DMS53 (cell line): Measurements from ENCODE around the gene GPR141.

Source experiments
- DNase-seq: peaks from one replicate; lab custom pipeline; 2025; lab: John Stamatoyannopoulos, UW

GPR141 gene

GRCh38 chr7:37786741-37787569 lies 103.4 kb downstream of the GPR141 start:
- DNase-seq: no peak
